ENCODE measurements around the gene AFDN. TPM values are rescaled to one million over a fixed set of nuclear protein-coding genes. Genes with fewer than 3 reads are reported as not detected.

AFDN gene
- total RNA-seq, 2 experiments from 2014 or later = 39.0 to 39.3 TPM

DNA sequence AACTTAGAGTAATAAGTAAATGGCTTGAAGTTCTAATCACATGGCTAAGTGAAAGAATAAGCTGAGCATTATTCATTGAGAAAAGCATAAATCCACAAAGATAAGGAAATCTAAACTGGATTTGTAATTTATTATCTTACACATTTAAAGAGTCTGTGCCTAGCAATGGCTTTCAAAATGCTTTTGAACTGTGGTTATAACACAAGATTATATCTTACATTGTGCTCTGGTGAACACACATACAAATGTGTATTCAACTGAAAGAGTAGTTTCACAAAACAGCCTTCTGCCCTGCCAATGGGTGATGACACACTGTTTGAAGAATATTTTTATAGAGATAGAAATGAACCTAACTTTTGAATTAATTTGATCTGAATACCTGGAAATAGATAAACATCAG, 83.3 kb downstream of the AFDN start:
- H3K4me3 Mint-ChIP-seq = no peak overlapping the region
- ChIA-PET POLR2A (interaction anchor here (0.6 kb wide), 1 partner anchor 555 kb away, joined by 4 read pairs; no protein-coding TSS in a partner anchor), CTCF (no interaction called here)
- intact Hi-C loops (cut with micrococcal nuclease) = no loop called here
- H3K4me1 Mint-ChIP-seq (ENCODE audit: low read depth) = no peaks in the 10 kb centered on the region
- no peak for DNase-seq
- H3K27ac Mint-ChIP-seq = no peak overlapping the region
- H3K27me3 Mint-ChIP-seq = no peaks in the 10 kb centered on the region
- H3K9me3 Mint-ChIP-seq = no peaks in the 10 kb centered on the region
- peaks cover 2% of the 10 kb centered on the region for H3K36me3 Mint-ChIP-seq

DNA sequence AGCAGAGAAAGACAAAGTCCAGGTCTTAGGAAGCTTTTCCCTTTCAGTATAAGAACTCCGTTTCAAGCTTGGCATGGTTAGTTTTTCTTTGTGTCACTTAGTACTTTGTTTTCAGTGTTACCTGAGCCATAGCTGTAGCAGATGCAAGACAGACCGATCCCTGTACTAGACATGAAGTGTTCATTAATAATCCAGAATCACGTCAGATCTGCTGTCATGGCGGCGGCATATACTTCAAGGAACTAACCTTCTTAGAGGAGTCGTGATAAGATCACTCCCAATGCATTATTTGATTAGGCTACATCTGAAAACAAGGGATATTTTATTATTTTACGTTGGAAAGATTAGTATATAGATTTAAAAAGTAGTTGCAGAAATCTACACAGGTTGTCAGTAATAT, 83.9 kb downstream of the AFDN start:
- H3K4me3 Mint-ChIP-seq = no peak overlapping the region
- intact Hi-C loops (cut with micrococcal nuclease) = no loop called here
- H3K4me1 Mint-ChIP-seq (ENCODE audit: low read depth) = no peaks in the 10 kb centered on the region
- H3K9me3 Mint-ChIP-seq = no peaks in the 10 kb centered on the region
- ChIA-PET POLR2A (no interaction called here), CTCF (no interaction called here)
- H3K36me3 Mint-ChIP-seq = no peaks in the 10 kb centered on the region
- H3K27me3 Mint-ChIP-seq = no peaks in the 10 kb centered on the region
- no peak for DNase-seq
- H3K27ac Mint-ChIP-seq = no peak overlapping the region

GRCh38 chr6:167912494-167912893, 85.8 kb downstream of the AFDN start:
- ChIA-PET POLR2A (no interaction called here), CTCF (no interaction called here)
- Mint-ChIP-seq H3K27me3 (no peaks in the 10 kb centered on the region), H3K9me3 (no peaks in the 10 kb centered on the region), H3K36me3 (peaks cover under 1% of the 10 kb centered on the region), H3K4me3 (no peak overlapping the region), H3K4me1 (ENCODE audit: low read depth) (no peaks in the 10 kb centered on the region), H3K27ac (no peak overlapping the region)
- DNase-seq = no peak
- intact Hi-C loops (cut with micrococcal nuclease) = no loop called here

- Mint-ChIP-seq H3K9me3 (no peaks in the 10 kb centered on the region), H3K27ac (no peak overlapping the region), H3K36me3 (peaks cover 4% of the 10 kb centered on the region), H3K27me3 (no peaks in the 10 kb centered on the region), H3K4me1 (ENCODE audit: low read depth) (no peaks in the 10 kb centered on the region), H3K4me3 (no peak overlapping the region)
- POLR2A ChIA-PET = no interaction called here
- intact Hi-C loops (cut with micrococcal nuclease) = no loop called here
- CTCF ChIA-PET = no interaction called here
- no peak for DNase-seq
Observed at GRCh38 chr6:167913699-167914098, 87.0 kb downstream of the AFDN start.

- ChIA-PET POLR2A (no interaction called here), CTCF (no interaction called here)
- H3K9me3 Mint-ChIP-seq = no peaks in the 10 kb centered on the region
- no peak overlapping the region for H3K27ac Mint-ChIP-seq
- no peak overlapping the region for H3K4me3 Mint-ChIP-seq
- H3K4me1 Mint-ChIP-seq (ENCODE audit: low read depth) = no peaks in the 10 kb centered on the region
- intact Hi-C loops (cut with micrococcal nuclease) = no loop called here
- H3K27me3 Mint-ChIP-seq = no peaks in the 10 kb centered on the region
- H3K36me3 Mint-ChIP-seq = peaks cover 8% of the 10 kb centered on the region
- no peak for DNase-seq
Observed at GRCh38 chr6:167915139-167915538, 88.4 kb downstream of the AFDN start.

- ChIA-PET CTCF (no interaction called here), POLR2A (no interaction called here)
- Mint-ChIP-seq H3K9me3 (no peaks in the 10 kb centered on the region), H3K27ac (no peak overlapping the region), H3K4me1 (ENCODE audit: low read depth) (no peaks in the 10 kb centered on the region), H3K27me3 (no peaks in the 10 kb centered on the region), H3K4me3 (no peak overlapping the region), H3K36me3 (peaks cover 12% of the 10 kb centered on the region)
- no peak for DNase-seq
- intact Hi-C loops (cut with micrococcal nuclease) = no loop called here
Observed at GRCh38 chr6:167917551-167918154, 90.9 kb downstream of the AFDN start.

DNA sequence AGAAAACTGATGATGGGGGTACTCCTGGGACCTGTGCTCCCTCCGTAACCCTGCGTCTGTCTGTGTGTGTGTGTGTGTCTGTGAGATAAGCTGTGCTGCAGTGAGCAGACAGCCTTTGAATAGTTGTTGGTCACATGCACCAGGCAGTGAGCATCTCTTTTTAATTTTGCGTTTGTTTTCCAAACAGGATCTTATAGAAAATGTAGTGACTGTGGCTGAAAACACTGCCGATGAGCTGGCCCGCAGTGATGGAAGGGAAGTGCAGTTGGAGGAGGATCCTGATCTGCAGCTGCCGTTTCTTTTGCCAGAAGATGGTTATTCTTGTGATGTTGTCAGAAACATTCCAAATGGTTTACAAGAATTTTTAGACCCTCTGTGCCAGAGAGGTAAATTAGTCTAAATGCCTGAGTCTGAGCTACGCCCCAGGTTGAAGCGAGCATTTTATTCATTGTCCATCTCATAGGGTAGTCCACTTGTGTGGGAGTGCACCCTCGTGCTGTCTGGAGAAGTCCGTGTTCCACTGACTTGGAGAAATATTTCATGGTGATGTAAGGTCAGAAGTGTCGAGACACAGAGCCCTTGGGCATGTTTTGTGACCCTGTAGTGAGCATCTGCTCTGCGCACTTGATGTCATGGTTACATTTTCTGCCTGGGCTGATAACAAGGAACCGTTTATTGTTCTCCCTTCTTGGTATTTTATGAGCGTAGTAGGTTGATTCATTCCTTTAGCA, 92.0 kb downstream of the AFDN start:
- ChIA-PET POLR2A (no interaction called here), CTCF (no interaction called here)

GRCh38 chr6:167919349-167919748, 92.6 kb downstream of the AFDN start:
- DNase-seq = no peak
- Mint-ChIP-seq H3K4me1 (ENCODE audit: low read depth) (no peaks in the 10 kb centered on the region), H3K27me3 (no peaks in the 10 kb centered on the region), H3K36me3 (peaks cover 14% of the 10 kb centered on the region), H3K27ac (no peak overlapping the region), H3K9me3 (no peaks in the 10 kb centered on the region), H3K4me3 (no peak overlapping the region)
- ChIA-PET POLR2A (no interaction called here), CTCF (no interaction called here)
- intact Hi-C loops (cut with micrococcal nuclease) = no loop called here

More for the DNA sequence above, 92.0 kb downstream of the AFDN start:
- no peaks in the 10 kb centered on the region for H3K27me3 Mint-ChIP-seq
- peaks cover 14% of the 10 kb centered on the region for H3K36me3 Mint-ChIP-seq
- H3K4me1 Mint-ChIP-seq (ENCODE audit: low read depth) = no peaks in the 10 kb centered on the region
- H3K4me3 Mint-ChIP-seq = no peak overlapping the region
- no peak overlapping the region for H3K27ac Mint-ChIP-seq
- no peaks in the 10 kb centered on the region for H3K9me3 Mint-ChIP-seq
- no peak for DNase-seq
- intact Hi-C loops (cut with micrococcal nuclease) = no loop called here

DNA sequence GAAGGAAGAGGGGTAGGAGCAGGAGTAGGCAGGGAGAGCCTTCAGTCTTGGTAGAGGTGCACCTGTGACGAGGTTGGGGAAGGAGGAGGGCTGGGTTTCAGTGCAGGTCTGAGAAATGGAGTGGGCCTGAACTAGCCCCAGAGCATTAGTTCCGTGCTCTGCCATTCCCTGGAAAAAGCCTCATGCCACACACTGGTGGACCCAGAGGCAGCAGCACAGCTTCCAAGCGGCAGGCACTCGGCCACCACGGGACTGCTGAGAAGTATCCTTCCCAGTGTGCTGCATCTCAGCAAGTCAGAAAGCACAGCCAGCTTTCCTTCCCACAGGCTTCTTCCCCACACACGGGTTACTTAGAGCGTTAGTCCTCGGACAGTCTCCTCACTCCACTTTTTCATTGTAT, 93.5 kb downstream of the AFDN start:
- POLR2A ChIA-PET = no interaction called here
- no peak overlapping the region for H3K4me3 Mint-ChIP-seq
- peaks cover 14% of the 10 kb centered on the region for H3K36me3 Mint-ChIP-seq
- no peaks in the 10 kb centered on the region for H3K4me1 Mint-ChIP-seq (ENCODE audit: low read depth)
- H3K9me3 Mint-ChIP-seq = no peaks in the 10 kb centered on the region
- no peak overlapping the region for H3K27ac Mint-ChIP-seq
- H3K27me3 Mint-ChIP-seq = no peaks in the 10 kb centered on the region
- CTCF ChIA-PET = no interaction called here
- DNase-seq = no peak
- intact Hi-C loops (cut with micrococcal nuclease) = no loop called here

- CTCF ChIA-PET = no interaction called here
- DNase-seq = no peak
- POLR2A ChIA-PET = no interaction called here
- intact Hi-C loops (cut with micrococcal nuclease) = no loop called here
- Mint-ChIP-seq H3K9me3 (no peaks in the 10 kb centered on the region), H3K4me3 (no peak overlapping the region), H3K4me1 (ENCODE audit: low read depth) (no peaks in the 10 kb centered on the region), H3K36me3 (peaks cover 14% of the 10 kb centered on the region), H3K27ac (no peak overlapping the region), H3K27me3 (no peaks in the 10 kb centered on the region)
Observed at GRCh38 chr6:167921831-167922230, 95.1 kb downstream of the AFDN start.

GRCh38 chr6:167925026-167925425, 98.3 kb downstream of the AFDN start:
- ChIA-PET CTCF (no interaction called here), POLR2A (no interaction called here)
- Mint-ChIP-seq H3K27me3 (no peaks in the 10 kb centered on the region), H3K4me3 (no peak overlapping the region), H3K27ac (no peak overlapping the region), H3K36me3 (peaks cover 6% of the 10 kb centered on the region), H3K4me1 (ENCODE audit: low read depth) (no peaks in the 10 kb centered on the region), H3K9me3 (no peaks in the 10 kb centered on the region)
- intact Hi-C loops (cut with micrococcal nuclease) = no loop called here
- no peak for DNase-seq

- CTCF ChIA-PET = no interaction called here
- H3K4me3 Mint-ChIP-seq = no peak overlapping the region
- H3K9me3 Mint-ChIP-seq = no peaks in the 10 kb centered on the region
- POLR2A ChIA-PET = no interaction called here
- H3K36me3 Mint-ChIP-seq = peaks cover 4% of the 10 kb centered on the region
- intact Hi-C loops (cut with micrococcal nuclease) = no loop called here
- DNase-seq = no peak
- H3K4me1 Mint-ChIP-seq (ENCODE audit: low read depth) = no peaks in the 10 kb centered on the region
- no peaks in the 10 kb centered on the region for H3K27me3 Mint-ChIP-seq
- no peak overlapping the region for H3K27ac Mint-ChIP-seq
Observed at GRCh38 chr6:167927246-167927645, 100.5 kb downstream of the AFDN start.

DNA sequence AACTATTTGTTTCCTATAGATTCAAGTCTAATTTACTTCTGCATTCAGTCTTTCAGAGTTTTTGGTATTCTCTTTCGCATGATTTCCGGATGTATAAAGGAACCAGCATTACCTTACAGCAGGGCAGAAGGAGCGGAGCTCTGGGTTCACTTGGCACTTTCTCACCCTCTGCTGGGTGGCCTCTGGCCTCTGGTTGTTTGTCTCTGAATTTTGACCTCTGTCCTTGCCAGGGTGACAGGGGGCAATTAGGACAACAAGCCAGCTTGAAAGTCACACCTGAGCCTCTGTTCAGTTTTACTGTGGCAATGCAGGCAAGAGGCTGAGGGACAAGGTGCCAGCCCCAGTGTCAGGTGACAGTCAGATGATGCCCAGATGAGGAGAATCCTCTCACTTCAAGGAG, 101.4 kb downstream of the AFDN start:
- no peaks in the 10 kb centered on the region for H3K36me3 Mint-ChIP-seq
- intact Hi-C loops (cut with micrococcal nuclease) = no loop called here
- no peak overlapping the region for H3K27ac Mint-ChIP-seq
- H3K27me3 Mint-ChIP-seq = no peaks in the 10 kb centered on the region
- ChIA-PET POLR2A (no interaction called here), CTCF (no interaction called here)
- no peak for DNase-seq
- H3K4me3 Mint-ChIP-seq = no peak overlapping the region
- H3K9me3 Mint-ChIP-seq = no peaks in the 10 kb centered on the region
- H3K4me1 Mint-ChIP-seq (ENCODE audit: low read depth) = no peaks in the 10 kb centered on the region

Data from activated CD4-positive, alpha-beta memory T cell treated with anti-CD3 and anti-CD28 coated beads for 36 hours (primary cell).